GM21619 (cell line): ENCODE data around the gene R3HCC1L.
A peak's percentile ranks its signal among the peaks of the same experiment; 100 is the strongest.

Source experiments
- ATAC-seq: cut with Tn5 transposase; IDR thresholded peaks from one replicate; pipeline ENCODE4 v1.9.1; 2021; ENCODE audit not compliant: unreplicated experiment

Gene R3HCC1L

GRCh38 chr10:98134431-98135221 is at the start of gene R3HCC1L:
Gene R3HCC1L (plus strand): TSS chr10:98134657. CDS start chr10:98208115, 73,458 bp downstream.
- ATAC-seq = peak; percentile 88

DNA sequence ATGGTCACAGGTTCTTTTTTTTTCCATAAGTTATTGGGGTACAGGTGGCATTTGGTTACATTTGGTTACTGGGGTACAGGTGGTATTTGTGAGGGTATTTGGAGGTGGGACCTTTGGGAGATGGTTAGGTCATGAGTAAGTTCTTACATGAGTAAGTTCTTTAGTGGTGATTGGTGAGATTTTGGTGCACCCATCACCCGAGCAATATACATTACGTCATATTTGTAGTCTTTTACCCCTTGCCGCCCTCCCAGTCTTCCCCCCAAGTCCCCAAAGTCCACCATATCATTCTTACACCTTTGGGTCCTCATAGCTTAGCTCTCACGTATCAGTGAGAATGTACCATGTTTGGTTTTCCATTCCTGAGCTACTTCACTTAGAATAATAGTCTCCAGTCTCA is 49.2 kb upstream of the R3HCC1L start:
- no peak for ATAC-seq

- ATAC-seq = no peak
Measured at GRCh38 chr10:98086837-98087708, 47.4 kb upstream of the R3HCC1L start.

GRCh38 chr10:98088186-98088971 is 46.1 kb upstream of the R3HCC1L start:
- ATAC-seq = no peak

- no peak for ATAC-seq
Measured at GRCh38 chr10:98090822-98091221, 43.6 kb upstream of the R3HCC1L start.

DNA sequence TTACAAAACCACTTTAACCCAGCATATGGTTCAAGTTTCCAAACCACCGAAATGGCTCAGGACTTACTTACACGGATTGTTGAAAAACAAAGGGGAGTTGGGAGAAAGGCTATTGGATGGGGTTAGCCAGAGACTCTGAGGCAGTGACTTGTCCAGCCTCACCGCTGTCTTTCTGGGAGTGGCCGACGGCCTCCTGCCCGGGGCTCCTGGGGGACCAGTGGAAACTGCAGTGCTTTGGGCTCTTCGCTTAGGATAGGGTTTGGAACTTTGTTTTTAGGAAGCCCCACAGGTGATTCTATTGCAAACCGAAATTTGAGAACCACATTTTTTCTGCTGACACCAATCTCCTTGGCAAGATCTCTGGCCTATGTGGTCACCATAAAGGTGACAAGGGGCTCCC is 38.1 kb upstream of the R3HCC1L start:
- no peak for ATAC-seq

GRCh38 chr10:98096731-98097130 is 37.7 kb upstream of the R3HCC1L start:
- ATAC-seq = no peak

DNA sequence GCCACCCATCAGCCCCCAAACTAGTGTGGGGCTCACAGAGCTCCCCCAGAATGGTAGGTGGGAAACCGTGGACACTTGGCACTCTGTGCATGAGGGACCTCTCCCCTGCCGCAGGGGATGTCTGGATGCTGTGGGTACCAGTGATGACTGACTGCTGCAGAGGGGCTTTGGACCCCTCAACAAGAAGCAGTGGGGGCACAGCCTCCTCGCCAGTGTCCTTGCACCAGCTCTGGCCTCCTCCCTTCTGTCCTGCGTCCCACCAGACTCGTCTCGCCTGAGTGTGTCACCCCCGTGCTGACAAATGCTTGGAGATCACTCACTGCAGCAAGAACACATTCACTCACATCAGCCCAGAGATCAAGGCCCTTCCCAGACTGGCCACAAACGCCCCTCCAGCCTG is 37.3 kb upstream of the R3HCC1L start:
- no peak for ATAC-seq

DNA sequence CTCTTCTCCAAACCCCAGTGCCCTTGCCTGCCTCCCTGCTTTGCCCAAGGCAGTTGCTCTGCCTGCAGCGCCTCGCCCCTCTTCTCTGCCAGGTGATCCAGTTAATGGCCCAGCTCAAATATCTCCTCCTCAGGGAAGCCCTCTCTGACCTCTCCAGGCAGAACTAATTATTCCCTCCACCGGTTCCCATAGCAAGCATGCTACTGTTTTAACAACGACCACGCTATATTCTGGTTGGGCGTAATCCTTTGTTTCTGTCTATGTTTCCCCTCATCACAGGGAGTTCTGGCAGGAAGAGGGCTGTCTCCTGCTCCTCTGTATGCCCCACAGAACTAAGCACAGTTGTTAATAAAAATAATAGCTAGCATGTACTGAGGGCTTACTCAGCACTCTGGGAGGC is 36.8 kb upstream of the R3HCC1L start:
- ATAC-seq = no peak

DNA sequence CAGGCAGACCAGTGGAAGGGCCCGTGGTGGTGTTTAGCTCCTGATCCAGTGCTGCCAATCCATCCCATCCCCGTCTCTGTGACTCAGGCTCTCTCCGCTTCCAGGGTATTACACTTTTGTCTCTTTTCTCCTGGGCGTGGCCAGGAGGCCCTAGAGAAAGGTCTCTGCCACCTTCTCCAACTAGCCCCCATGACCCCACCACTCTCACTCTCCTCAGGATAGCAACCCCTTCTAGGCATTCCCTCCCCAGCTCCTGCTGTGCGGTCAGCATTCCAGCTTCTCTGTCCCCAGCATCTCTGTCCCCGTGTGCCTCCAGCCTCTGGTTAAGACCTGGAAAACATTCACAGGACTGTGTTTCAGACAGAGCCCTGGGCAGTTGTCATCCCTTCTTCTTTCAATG is 36.2 kb upstream of the R3HCC1L start:
- ATAC-seq = no peak

DNA sequence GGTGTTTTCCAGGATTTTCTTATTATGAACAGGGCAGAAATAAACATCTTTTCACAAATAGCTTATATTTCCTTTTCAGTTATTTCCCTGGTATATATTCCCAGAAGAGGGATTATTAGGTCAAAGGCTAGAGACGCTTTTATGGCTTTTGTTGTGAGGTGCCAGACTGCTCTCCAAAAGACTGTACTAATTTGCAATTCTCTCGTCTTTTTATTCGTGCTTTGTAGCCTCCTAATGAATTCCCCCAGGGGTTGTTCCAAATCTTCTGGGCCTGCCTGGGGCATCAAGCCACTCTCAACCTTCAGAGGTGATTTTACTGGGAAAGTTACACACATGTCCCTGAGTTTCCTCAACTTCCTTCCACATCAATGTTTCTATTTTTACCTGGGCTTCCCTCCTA is 34.0 kb upstream of the R3HCC1L start:
- no peak for ATAC-seq

DNA sequence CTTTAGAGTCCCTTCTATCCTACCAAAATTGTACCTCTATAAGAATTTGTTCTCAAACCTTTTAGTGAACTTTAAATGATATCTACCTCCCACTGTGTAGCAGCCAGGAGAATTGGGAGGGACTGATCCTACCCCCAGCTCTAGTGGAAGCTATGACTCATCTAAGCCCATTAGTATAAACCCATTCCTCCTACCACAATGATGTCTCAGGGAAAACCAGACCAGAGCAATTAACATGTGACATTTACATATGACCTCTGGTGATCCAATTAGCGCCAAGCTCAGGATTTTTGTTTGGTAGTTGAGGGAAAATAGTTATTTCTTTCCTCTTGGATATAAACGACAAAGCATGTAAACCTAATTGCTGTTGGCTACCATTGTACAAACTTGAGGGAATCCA is 33.1 kb upstream of the R3HCC1L start:
- no peak for ATAC-seq

GRCh38 chr10:98104125-98104524 is 30.3 kb upstream of the R3HCC1L start:
- ATAC-seq = no peak

DNA sequence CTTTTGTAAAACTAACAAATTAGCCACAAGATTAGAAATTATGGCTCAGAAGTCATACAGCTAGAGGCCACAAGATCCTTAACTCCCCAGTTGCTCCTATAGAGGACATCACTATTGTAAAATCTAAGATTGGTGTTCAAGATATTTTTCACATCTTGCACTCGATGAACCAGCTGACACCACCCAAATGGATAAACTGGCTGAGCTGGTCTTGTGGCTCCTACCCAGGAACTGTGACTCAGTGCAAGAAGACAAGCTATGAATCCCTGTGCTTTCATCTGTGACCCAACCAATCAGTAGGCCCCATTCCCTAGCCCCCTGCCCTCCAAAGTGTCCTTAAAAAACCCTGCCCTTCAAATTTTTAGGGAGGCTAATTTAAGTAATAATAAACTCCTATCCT is 27.9 kb upstream of the R3HCC1L start:
- no peak for ATAC-seq

- ATAC-seq = no peak
Measured at GRCh38 chr10:98107644-98108430, 26.6 kb upstream of the R3HCC1L start.

GRCh38 chr10:98110356-98110755 is 24.1 kb upstream of the R3HCC1L start:
- no peak for ATAC-seq

GRCh38 chr10:98115031-98115787 is 19.2 kb upstream of the R3HCC1L start:
- no peak for ATAC-seq

DNA sequence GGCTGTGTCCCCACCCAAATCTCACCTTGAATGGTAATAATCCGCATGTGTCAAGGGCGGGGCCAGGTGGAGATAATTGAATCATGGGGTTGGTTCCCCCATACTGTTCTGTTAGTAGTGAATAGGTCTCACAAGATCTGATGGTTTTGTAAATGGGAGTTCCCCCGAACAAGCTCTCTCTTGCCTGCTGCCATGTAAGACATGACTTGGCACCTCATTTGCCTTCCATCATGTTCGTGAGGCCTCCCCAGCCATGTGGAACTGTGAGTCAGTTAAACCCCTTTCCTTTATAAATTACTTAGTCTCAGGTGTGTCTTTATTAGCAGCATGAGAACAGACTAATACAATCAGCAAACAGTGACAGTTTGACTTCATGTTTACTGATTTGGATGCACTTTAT is 14.6 kb upstream of the R3HCC1L start:
- no peak for ATAC-seq

GRCh38 chr10:98125940-98126631 is 8.4 kb upstream of the R3HCC1L start:
- no peak for ATAC-seq
